Measurements from ENCODE around the gene DSCAML1.

The DSCAML1 gene

DNA sequence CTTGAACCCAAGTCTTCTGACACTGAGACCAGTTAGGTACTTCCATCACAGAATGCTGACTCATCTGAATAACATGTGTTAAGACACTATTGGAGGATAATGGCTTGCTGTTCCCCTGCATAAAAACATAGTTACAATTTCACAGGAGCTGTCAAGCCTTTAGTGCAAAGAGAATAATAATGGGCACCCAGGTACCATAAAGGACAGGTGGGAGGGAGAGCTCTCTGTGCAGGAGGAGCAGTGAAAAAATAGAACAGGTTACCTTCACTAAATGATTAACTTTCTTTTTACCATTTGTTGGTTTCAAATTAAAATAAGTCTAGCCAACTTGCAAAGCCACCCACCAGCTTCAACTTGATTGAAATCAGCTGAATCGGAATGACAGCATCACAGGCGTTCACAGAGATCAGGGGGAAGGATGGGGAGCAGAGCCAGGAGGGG, 173.2 kb downstream of the DSCAML1 start:
- TF ChIP-seq, protein P1, sequence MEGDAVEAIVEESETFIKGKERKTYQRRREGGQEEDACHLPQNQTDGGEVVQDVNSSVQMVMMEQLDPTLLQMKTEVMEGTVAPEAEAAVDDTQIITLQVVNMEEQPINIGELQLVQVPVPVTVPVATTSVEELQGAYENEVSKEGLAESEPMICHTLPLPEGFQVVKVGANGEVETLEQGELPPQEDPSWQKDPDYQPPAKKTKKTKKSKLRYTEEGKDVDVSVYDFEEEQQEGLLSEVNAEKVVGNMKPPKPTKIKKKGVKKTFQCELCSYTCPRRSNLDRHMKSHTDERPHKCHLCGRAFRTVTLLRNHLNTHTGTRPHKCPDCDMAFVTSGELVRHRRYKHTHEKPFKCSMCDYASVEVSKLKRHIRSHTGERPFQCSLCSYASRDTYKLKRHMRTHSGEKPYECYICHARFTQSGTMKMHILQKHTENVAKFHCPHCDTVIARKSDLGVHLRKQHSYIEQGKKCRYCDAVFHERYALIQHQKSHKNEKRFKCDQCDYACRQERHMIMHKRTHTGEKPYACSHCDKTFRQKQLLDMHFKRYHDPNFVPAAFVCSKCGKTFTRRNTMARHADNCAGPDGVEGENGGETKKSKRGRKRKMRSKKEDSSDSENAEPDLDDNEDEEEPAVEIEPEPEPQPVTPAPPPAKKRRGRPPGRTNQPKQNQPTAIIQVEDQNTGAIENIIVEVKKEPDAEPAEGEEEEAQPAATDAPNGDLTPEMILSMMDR (IDR thresholded peaks at IDR 0.05; ENCODE audit: low read depth, low read length) = no peak
- no peak for DNase-seq (ENCODE audit: extremely low read depth, low read depth)

DNA sequence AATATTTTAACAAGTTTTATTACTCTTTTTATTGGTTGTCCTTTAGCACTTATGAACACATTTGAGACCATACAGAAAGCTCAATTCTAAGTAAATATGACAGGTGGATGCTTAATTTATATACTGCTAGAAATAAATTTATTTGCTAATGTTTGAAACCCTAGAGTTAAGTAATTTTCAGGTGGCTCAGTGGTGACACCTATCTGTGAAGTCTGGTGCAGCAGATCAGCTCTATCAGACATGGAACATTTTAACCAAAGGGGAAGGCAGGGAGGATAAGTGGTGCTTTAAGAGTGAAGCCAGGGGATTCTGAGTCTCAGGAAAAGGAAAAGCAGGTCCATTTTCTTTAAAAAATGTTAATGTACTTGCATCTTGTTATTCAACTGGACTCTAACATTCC, 175.8 kb downstream of the DSCAML1 start:
- TF ChIP-seq, protein P1 (IDR thresholded peaks at IDR 0.05; ENCODE audit: low read depth, low read length) = peak; percentile 51
- no peak for DNase-seq (ENCODE audit: extremely low read depth, low read depth)

DNA sequence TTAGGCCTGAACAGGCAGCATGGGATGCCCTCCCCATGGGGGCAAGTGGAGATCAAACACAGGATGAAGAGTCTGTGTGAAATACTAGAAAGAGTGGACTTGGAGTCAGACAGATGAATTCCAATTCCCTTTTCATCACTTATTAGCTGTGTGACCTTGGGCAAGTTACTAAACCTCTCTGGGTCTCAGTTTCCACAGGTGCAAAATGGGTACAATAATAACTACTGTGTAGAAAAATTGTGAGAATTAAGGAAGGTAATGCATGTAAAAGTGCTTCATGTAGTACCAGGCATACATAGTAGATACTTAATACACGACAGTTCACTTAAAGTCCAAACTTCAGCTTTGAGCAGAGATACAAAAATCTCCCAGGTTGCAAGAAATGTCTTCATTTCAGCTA, 176.4 kb downstream of the DSCAML1 start:
- TF ChIP-seq, protein P1 (IDR thresholded peaks at IDR 0.05; ENCODE audit: low read depth, low read length) = no peak
- no peak for DNase-seq (ENCODE audit: extremely low read depth, low read depth)

DNA sequence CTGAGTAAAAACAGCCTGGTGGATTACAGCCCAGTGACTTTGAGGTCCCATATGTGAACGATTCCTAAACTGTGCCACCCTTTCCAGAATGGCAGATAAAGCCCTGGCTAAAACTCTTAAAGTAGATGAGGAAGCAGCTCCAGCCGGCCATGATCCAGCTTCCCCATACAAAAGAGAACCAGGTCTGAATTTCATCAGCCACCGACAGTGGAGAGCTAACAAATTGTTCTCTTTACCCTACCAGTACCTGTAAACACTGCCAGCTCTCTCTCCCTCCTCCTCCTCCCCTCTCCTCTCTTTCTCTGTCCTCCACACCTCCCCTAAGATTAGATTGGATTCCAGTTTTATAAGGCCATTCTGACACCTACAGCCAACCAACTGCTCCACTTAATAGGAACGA, 176.9 kb downstream of the DSCAML1 start:
- DNase-seq (ENCODE audit: extremely low read depth, low read depth) = no peak
- TF ChIP-seq, protein P1 (IDR thresholded peaks at IDR 0.05; ENCODE audit: low read depth, low read length) = no peak

DNA sequence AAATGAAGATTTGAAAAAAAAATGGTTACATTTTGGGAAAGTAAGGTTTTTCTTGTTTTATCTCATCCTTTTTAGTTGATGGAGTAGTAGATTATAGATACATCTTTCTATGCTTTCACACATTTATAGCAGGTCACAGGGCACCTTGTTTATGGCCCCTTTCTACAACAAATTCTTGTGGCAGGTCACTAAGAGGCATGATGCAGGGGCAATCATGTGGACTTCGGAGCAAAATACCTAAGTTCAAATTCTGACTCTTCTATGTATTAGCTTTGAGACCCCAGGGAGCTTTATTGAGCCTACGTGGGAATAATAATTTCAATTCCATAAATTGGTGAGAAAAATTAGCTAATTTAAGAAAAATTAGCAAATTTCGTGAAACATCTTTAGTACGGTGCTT, 177.4 kb downstream of the DSCAML1 start:
- DNase-seq (ENCODE audit: extremely low read depth, low read depth) = no peak
- TF ChIP-seq, protein P1 (IDR thresholded peaks at IDR 0.05; ENCODE audit: low read depth, low read length) = no peak

DNA sequence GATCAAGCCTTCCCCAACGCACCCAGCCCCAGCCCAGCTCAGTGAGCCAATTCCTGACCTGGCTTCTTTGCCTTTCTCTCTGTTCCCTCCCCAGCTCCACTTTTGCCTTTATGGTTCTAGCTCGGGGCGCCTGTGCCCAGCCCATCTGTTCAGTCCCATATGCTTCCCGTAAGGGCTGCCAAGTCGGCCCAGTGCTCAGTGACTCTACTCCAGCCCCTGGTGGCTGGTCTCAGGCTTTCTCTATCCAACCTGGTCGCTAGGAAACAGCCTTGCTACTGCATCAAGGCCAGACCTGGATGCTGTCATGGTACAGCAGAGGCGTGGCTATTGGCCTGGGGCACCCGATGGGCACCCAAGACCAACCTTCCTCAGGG, 178.0 kb downstream of the DSCAML1 start:
- DNase-seq (ENCODE audit: extremely low read depth, low read depth) = no peak
- TF ChIP-seq, protein P1 (IDR thresholded peaks at IDR 0.05; ENCODE audit: low read depth, low read length) = no peak

DNA sequence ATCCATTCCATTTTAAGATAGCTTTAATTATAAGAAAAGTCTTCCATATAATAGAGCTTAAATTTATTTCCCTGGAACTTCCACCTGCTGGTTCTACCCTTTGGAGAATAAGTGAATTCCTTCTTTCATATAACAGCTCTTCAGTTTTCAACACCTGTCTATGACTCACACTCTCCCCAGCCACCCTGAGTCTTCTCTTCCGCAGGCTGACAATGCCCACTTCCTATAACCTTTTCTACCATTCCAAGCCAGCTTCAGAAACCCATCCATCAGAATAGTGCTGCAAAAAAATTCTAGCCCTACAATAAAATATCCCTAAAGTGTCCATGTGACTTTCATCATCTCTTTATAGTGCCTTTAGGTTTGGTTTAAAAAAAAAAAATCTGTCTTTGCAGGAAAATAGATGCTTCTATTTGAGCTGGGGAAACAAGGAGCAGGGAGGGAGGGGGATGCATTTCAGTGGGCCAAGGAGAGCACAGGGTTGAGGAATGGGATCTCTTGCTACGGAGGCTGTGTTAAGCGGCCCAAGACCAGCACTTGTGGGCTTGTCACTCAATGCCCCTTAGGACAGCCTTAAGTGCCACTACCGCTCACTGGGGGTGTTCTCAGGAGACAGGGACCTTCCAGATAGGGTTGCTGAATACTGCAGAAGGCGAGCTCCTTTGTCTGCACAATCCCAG, 178.6 kb downstream of the DSCAML1 start:
- no peak for DNase-seq (ENCODE audit: extremely low read depth, low read depth)
- TF ChIP-seq, protein P1 (IDR thresholded peaks at IDR 0.05; ENCODE audit: low read depth, low read length) = no peak
